Skeletal muscle satellite cell (primary cell): ENCODE results near the gene GDF2.

ENCODE experiments used
- H3K27me3 ChIP-seq: 2 replicates; pipeline ENCODE4 v1.7.0; 2013; ENCODE audit warnings: low read length; ENCODE audit not compliant: control insufficient read depth, insufficient read depth
- H3K36me3 ChIP-seq: 2 replicates; pipeline ENCODE4 v1.7.0; 2013; ENCODE audit warnings: mild to moderate bottlenecking, control low read depth, low read length; ENCODE audit not compliant: insufficient read depth
- H3K4me1 ChIP-seq: 2 replicates; pipeline ENCODE4 v1.7.0; 2013; ENCODE audit warnings: low read length; ENCODE audit not compliant: control insufficient read depth, insufficient read depth
- H3K4me2 ChIP-seq: 2 replicates; pipeline ENCODE4 v1.7.0; 2013; ENCODE audit warnings: mild to moderate bottlenecking, low read length
- H3K4me3 ChIP-seq: 2 replicates; pipeline ENCODE4 v1.7.0; 2013; ENCODE audit warnings: low read length
- H3K9ac ChIP-seq: 2 replicates; pipeline ENCODE4 v1.7.0; 2013; ENCODE audit warnings: mild to moderate bottlenecking, low read depth, low read length, moderate library complexity
- H3K9me3 ChIP-seq: replicated peaks from 2 replicates; pipeline ENCODE4 v1.7.0; 2013; ENCODE audit warnings: mild to moderate bottlenecking, control low read depth, low read length

GDF2 gene

GRCh38 chr10:47337310-47337709, 15.1 kb downstream of the GDF2 start:
- Histone ChIP-seq H3K4me2 (no peak overlapping the region), H3K27me3 (peaks cover 57% of the 10 kb centered on the region), H3K4me1 (no peaks in the 10 kb centered on the region), H3K9ac (no peak overlapping the region), H3K4me3 (no peak overlapping the region), H3K36me3 (no peaks in the 10 kb centered on the region), H3K9me3 (no peaks in the 10 kb centered on the region)

DNA sequence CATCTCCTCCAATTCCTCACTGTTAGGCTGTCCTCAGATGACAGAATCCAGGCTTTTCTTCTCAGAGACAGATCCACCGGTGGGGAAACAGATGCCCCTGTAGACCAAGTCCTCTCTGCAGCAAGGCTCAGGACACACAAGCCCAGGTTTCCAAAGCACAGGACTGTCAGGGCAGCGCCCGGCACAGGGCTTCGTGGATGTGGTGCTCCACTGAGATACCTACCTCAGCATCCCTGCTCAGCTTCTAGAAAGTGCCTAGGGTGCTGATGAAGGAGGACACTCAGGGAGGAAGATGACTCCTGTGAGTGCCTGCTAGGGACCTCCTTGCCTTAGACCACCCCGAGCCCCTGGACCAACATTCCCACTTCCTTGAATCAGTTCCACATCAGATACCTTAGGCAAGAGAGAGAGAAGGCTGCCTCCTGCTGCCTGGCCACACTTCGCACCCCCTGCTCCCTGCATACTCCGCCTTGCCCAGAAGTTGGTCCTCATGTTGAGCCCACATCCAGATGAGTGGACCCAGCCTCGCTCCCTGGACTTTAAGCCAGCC, 17.0 kb downstream of the GDF2 start:
- H3K9ac ChIP-seq, result no peak overlapping the region
- H3K36me3 ChIP-seq, result no peaks in the 10 kb centered on the region
- H3K9me3 ChIP-seq, result no peaks in the 10 kb centered on the region
- no peak overlapping the region for H3K4me3 ChIP-seq
- H3K4me1 ChIP-seq, result no peaks in the 10 kb centered on the region
- peaks cover 52% of the 10 kb centered on the region for H3K27me3 ChIP-seq
- no peak overlapping the region for H3K4me2 ChIP-seq

DNA sequence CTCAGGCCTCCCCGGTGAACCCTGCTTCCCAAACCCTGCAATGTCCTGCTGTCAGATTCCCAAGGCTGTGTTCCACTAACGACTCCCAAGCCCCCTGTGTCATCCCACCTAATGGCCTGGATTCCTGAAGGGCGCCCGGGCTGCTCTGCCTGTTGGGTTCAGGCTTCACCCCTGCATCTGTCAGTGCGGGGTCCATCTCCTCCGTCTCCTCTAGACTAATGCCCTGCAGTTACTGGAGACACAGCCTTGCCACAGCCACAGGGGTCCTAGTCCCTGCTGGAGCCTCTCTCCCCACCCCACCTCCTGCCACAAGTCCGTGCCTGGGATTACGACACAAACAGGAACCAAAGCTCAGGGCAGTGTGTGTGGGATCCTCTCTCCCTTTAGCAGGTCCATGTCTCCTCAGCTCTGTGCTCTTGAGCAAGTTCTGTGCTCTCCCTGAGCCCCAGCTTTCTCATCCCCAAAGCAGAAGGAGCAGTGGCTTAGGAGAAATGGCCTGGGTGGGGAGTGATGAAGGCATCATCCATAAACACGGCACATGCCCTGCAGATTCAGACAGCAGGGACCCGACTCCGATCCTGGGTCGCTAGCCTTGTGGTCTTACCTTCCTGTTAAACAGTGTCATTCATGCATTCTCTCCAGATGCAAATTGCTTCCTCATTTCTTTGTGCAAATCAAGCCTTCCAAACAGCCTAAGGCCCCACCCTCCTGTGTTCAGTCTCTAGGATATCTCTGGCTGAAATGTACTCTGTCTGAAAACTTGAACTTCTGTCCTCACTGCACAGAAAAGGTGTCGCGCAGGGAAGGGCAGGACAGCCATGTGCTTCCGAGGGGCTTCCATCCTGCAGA, 17.7 kb downstream of the GDF2 start:
- Histone ChIP-seq H3K9ac (no peak overlapping the region), H3K9me3 (no peaks in the 10 kb centered on the region), H3K4me2 (no peak overlapping the region), H3K27me3 (peaks cover 48% of the 10 kb centered on the region), H3K36me3 (no peaks in the 10 kb centered on the region), H3K4me3 (no peak overlapping the region), H3K4me1 (no peaks in the 10 kb centered on the region)

- Histone ChIP-seq H3K4me2 (no peak overlapping the region), H3K27me3 (peaks cover 48% of the 10 kb centered on the region), H3K9me3 (no peaks in the 10 kb centered on the region), H3K4me1 (no peaks in the 10 kb centered on the region), H3K9ac (no peak overlapping the region), H3K36me3 (no peaks in the 10 kb centered on the region), H3K4me3 (no peak overlapping the region)
Observed at GRCh38 chr10:47340608-47341170, 18.4 kb downstream of the GDF2 start.

DNA sequence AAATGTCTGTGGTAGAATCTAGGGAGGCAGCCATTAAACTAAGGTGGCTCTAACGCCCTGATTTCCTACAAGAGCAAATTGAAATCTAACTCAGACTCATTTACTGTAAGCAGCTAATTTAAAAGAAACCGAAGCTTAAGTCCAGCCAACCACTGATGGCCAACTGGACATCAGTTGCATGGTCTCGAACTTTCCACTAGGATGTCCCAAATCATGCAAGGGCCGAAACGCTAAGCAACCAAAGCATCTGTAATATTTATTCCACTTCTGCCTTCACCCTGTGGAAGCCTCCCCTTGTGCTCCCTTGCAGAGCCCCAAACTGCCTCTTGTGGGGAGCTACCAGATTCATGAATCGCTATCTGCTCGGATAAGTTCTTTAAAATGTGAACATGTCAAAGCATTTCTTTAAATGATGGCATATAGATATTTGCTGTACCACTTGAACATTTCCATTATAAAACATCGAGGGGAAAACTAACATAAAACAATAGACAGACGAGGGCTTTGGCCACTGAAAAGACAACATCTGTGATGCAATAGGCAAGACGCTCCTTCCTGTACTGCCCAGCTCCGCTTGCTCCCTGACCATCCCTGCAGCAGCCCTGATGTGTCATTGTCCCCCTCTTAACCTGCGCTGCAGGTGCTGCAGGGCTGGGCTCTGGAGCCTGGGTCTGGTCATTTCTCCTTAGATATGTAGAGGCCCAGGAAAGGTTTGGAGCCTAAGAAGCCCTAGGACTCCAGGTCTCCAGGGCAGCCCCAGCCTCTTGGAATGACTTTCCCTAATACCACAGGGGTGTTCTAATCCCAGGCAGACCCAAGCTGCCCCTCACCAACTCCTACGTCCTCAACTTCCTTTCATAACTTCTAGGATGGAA, 23.0 kb downstream of the GDF2 start:
- Histone ChIP-seq H3K9me3 (no peaks in the 10 kb centered on the region), H3K9ac (no peak overlapping the region), H3K4me2 (no peak overlapping the region), H3K27me3 (peaks cover 31% of the 10 kb centered on the region), H3K36me3 (no peaks in the 10 kb centered on the region), H3K4me3 (no peak overlapping the region), H3K4me1 (no peaks in the 10 kb centered on the region)

DNA sequence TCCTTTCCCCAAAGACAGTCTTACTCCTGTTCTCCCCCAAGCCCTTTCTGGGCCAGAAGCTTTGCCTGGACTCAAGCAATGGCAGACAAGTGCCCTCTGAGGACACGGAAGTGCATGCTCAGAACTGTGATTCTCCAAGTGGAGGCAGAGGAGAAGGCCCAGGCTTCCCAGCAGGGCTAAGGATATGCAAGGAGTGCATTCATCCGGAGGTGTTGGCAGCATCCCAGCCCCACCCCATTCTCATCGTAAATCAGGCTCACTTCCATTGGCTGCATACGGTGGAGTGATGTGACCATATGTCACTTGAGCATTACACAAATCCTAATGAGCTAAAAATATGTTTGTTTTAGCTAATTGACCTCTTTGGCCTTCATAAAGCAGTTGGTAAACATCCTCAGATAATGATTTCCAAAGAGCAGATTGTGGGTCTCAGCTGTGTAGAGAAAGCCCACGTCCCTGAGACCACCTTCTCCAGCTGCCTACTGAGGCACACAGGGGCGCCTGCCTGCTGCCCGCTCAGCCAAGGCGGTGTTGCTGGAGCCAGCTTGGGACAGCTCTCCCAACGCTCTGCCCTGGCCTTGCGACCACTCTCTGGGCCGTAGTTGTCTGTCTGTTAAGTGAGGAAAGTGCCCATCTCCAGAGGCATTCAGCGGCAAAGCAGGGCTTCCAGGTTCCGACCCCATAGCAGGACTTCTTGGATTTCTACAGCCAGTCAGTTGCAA, 24.5 kb downstream of the GDF2 start:
- Histone ChIP-seq H3K9me3 (no peaks in the 10 kb centered on the region), H3K36me3 (no peaks in the 10 kb centered on the region), H3K4me3 (no peak overlapping the region), H3K4me1 (no peaks in the 10 kb centered on the region), H3K9ac (no peak overlapping the region), H3K4me2 (no peak overlapping the region), H3K27me3 (peaks cover 31% of the 10 kb centered on the region)

- no peaks in the 10 kb centered on the region for H3K4me1 ChIP-seq
- no peak overlapping the region for H3K4me3 ChIP-seq
- no peak overlapping the region for H3K4me2 ChIP-seq
- peaks cover 28% of the 10 kb centered on the region for H3K27me3 ChIP-seq
- no peaks in the 10 kb centered on the region for H3K36me3 ChIP-seq
- H3K9ac ChIP-seq, result no peak overlapping the region
- no peaks in the 10 kb centered on the region for H3K9me3 ChIP-seq
Observed at GRCh38 chr10:47347303-47347675, 25.0 kb downstream of the GDF2 start.

GRCh38 chr10:47348138-47348651, 25.9 kb downstream of the GDF2 start, which contains the start of gene RBP3:
Gene RBP3 (plus strand): TSS chr10:47348363. CDS start chr10:47348485, 122 bp downstream.
- no peak within 1 kb of the TSS for H3K4me3 ChIP-seq
- H3K27me3 ChIP-seq, result peaks cover 32% of the 10 kb centered on the region
- no peaks in the 10 kb centered on the region for H3K9me3 ChIP-seq
- no peak within 1 kb of the TSS for H3K9ac ChIP-seq
- H3K4me2 ChIP-seq, result no peak within 1 kb of the TSS
- H3K36me3 ChIP-seq, result no peaks in the 10 kb centered on the region
- H3K4me1 ChIP-seq, result no peaks in the 10 kb centered on the region

GRCh38 chr10:47348661-47349470, 26.6 kb downstream of the GDF2 start:
- Histone ChIP-seq H3K4me1 (no peaks in the 10 kb centered on the region), H3K27me3 (peaks cover 32% of the 10 kb centered on the region), H3K4me3 (no peak overlapping the region), H3K36me3 (no peaks in the 10 kb centered on the region), H3K9ac (no peak overlapping the region), H3K4me2 (no peak overlapping the region), H3K9me3 (no peaks in the 10 kb centered on the region)

- Histone ChIP-seq H3K4me1 (no peaks in the 10 kb centered on the region), H3K9me3 (no peaks in the 10 kb centered on the region), H3K4me3 (no peak overlapping the region), H3K36me3 (no peaks in the 10 kb centered on the region), H3K9ac (no peak overlapping the region), H3K27me3 (peaks cover 32% of the 10 kb centered on the region), H3K4me2 (no peak overlapping the region)
Observed at GRCh38 chr10:47349516-47349915, 27.3 kb downstream of the GDF2 start.
